ENCODE data around the gene SLC2A6. TPM values are rescaled to one million over a fixed set of nuclear protein-coding genes. Genes with fewer than 3 reads are reported as not detected.

The SLC2A6 gene
- total RNA-seq, 2 donors from 2014 or later = 4.6 to 8.8 TPM

DNA sequence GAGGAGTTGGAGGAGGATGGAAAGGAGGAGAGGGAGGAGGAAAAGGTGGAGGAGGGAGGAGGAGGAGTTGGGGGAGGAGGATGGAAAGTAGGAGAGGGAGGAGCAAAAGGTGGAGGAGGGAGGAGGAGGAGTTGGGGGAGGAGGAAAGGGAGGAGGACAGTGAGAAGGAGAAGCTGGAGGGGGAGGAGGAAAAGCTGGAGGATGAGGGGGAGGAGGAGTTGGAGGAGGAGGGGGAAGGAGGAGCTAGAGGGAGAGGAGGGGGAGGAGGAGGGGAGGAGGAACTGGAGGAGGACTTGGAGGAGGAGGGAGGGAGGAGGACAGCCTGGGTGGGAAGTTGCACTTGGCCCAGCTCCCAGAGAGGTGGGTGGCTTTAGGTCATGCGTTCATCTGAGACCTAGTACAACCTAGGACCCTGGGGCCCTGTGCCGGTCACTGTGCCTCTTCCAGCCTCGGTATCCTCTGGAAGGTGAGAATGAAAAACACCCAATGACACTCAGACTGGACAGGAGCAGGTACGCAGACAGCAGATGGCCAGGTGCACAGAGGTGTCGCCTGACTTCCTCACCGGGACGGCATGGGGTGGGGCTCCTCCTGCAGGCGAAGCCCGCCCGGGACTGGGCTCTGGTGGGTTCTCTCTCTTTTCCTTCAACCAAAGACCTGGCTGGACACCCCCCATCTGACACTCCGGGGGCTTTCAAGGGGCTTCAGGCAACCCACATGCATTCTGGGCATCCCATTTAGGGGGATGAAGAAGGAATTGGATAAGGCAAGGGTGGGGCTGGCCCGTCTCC lies 12.2 kb upstream of the SLC2A6 start:
- no peaks in the 10 kb centered on the region for H3K9me3 ChIP-seq
- H3K27ac ChIP-seq = no peak overlapping the region
- H3K36me3 ChIP-seq = no peaks in the 10 kb centered on the region
- H3K4me3 ChIP-seq = no peak overlapping the region
- peaks cover 4 to 21% of the 10 kb centered on the region in 2 donors for H3K4me1 ChIP-seq (ENCODE audit: control insufficient read depth in 1 of 2, low read depth in 2 of 2)
- H3K27me3 ChIP-seq (replicated peaks; ENCODE audit: insufficient read depth) = no peaks in the 10 kb centered on the region
- TF ChIP-seq, protein P1, sequence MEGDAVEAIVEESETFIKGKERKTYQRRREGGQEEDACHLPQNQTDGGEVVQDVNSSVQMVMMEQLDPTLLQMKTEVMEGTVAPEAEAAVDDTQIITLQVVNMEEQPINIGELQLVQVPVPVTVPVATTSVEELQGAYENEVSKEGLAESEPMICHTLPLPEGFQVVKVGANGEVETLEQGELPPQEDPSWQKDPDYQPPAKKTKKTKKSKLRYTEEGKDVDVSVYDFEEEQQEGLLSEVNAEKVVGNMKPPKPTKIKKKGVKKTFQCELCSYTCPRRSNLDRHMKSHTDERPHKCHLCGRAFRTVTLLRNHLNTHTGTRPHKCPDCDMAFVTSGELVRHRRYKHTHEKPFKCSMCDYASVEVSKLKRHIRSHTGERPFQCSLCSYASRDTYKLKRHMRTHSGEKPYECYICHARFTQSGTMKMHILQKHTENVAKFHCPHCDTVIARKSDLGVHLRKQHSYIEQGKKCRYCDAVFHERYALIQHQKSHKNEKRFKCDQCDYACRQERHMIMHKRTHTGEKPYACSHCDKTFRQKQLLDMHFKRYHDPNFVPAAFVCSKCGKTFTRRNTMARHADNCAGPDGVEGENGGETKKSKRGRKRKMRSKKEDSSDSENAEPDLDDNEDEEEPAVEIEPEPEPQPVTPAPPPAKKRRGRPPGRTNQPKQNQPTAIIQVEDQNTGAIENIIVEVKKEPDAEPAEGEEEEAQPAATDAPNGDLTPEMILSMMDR (IDR thresholded peaks at IDR 0.05) = no peak
- DNase-seq (ENCODE audit: low spot score) = no peak
- ATAC-seq (ENCODE audit: insufficient number of reproducible peaks, low FRiP score, low read depth) = no peak

DNA sequence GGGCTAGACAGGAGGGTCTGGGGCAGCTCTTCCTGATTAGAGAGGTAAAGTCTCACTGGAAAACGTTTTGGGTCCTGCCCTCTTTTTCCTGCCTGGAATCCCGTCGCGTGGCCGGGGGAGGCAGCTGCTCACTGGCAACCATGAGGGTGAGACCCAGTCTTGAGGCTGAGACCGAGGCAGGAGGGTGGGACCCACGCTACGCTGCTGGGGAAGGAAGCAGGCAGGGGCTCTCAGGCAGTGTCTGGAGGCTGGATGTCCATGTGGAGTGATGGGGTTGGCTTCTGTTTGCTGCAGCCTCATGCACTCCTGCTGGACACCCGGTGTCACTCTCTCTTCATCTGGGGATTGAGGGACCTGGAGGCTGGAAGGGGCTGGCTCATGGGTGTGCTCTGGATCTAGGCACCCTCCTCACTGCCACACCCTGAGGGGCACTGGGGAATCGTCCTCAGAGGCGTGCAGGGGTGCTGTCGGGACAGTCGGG lies 11.3 kb upstream of the SLC2A6 start:
- DNase-seq (ENCODE audit: low spot score) (no peak), ATAC-seq (ENCODE audit: insufficient number of reproducible peaks, low FRiP score, low read depth) (no peak)
- H3K9me3 ChIP-seq = no peaks in the 10 kb centered on the region
- H3K4me3 ChIP-seq = no peak overlapping the region
- H3K36me3 ChIP-seq = no peaks in the 10 kb centered on the region
- no peak overlapping the region for H3K27ac ChIP-seq
- H3K27me3 ChIP-seq (replicated peaks; ENCODE audit: insufficient read depth) = no peaks in the 10 kb centered on the region
- TF ChIP-seq, protein P1 (IDR thresholded peaks at IDR 0.05) = no peak
- H3K4me1 ChIP-seq (ENCODE audit: control insufficient read depth in 1 of 2, low read depth in 2 of 2) = peaks cover 4 to 21% of the 10 kb centered on the region in 2 donors

DNA sequence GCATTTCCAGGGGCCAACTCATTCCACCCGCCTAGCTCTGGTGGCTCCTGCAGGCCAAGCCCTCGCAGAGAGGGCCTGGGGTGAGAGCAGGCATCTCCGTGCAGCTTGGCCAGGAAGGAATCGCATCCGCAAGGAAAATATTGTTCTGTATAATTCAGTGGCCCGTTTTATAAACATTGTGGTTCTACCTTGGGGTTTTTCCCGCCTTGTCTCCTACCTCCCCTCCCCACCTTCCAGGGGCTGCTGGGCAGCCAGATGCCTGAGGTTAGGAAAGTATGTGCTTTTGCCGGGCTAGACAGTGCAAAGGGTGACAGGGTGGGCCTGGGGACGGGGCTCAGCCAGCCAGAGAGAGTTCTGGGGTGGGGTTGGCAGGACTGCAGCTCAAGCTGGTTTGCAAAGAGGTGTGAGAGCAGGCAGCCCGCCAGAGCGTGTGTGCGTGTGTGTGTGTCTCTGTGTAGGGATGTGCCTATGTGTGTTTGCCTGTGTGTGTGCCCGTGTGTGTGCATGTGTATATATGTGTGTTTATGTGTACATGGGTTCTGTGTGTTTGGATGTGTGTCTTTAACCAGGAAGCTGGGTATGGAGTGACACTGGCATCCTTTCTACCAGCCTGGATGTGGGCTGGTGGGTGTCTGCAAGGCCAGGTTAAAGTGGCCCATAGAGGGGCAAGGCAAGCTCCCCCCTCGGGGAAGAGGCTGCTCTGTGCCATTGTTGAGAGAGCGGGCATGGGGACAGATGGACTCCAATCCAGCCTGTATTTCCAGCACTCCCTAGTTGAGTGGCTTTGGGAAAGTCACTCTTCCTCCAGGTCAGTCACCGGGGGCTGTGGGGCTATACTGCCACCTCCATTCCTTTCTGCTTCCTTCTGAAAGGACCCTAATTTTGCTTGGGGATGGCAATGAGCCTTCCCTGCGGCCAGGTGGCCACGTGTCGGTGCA lies 10.6 kb upstream of the SLC2A6 start:
- no peak for DNase-seq (ENCODE audit: low spot score)
- TF ChIP-seq, protein P1 (IDR thresholded peaks at IDR 0.05) = no peak
- peaks cover 4 to 21% of the 10 kb centered on the region in 2 donors for H3K4me1 ChIP-seq (ENCODE audit: control insufficient read depth in 1 of 2, low read depth in 2 of 2)
- no peaks in the 10 kb centered on the region for H3K9me3 ChIP-seq
- no peak overlapping the region for H3K27ac ChIP-seq
- no peaks in the 10 kb centered on the region for H3K36me3 ChIP-seq
- ATAC-seq (ENCODE audit: insufficient number of reproducible peaks, low FRiP score, low read depth) = no peak
- no peak overlapping the region for H3K4me3 ChIP-seq
- H3K27me3 ChIP-seq (replicated peaks; ENCODE audit: insufficient read depth) = no peaks in the 10 kb centered on the region

DNA sequence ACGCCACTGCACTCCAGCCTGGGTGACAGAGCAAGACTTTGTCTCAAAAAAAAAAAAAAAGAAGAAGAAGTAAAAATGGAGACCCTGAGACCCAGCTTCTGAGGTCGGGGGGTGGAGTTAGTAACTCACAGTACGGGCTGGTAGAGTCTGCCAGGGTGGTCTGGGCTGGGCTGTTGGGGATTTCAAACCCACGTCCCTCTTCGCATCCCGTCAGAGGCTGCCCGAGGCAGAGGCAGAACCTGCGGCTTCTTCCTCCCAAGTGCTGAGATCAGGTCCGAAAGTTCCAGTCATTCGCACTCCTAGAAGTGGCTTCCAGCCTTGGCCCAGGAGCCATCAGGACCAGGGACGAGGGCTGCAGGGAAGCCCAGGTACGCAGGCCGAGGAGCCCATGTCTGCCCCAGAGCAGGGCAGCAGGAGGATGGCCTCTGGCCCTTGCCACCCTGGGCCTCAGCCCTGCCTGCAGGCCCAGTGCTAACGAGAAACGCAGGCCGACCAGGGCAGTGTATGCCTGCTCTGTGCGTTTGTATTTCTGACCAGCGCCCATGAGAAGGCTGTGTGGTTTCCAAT lies 9.9 kb upstream of the SLC2A6 start:
- Histone ChIP-seq H3K4me3 (no peak overlapping the region), H3K27me3 (replicated peaks; ENCODE audit: insufficient read depth) (no peaks in the 10 kb centered on the region), H3K36me3 (no peaks in the 10 kb centered on the region), H3K4me1 (ENCODE audit: control insufficient read depth in 1 of 2, low read depth in 2 of 2) (peaks cover 4 to 21% of the 10 kb centered on the region in 2 donors), H3K27ac (no peak overlapping the region), H3K9me3 (no peaks in the 10 kb centered on the region)
- DNase-seq (ENCODE audit: low spot score) = no peak
- no peak for ATAC-seq (ENCODE audit: insufficient number of reproducible peaks, low FRiP score, low read depth)
- TF ChIP-seq, protein P1 (IDR thresholded peaks at IDR 0.05) = no peak

DNA sequence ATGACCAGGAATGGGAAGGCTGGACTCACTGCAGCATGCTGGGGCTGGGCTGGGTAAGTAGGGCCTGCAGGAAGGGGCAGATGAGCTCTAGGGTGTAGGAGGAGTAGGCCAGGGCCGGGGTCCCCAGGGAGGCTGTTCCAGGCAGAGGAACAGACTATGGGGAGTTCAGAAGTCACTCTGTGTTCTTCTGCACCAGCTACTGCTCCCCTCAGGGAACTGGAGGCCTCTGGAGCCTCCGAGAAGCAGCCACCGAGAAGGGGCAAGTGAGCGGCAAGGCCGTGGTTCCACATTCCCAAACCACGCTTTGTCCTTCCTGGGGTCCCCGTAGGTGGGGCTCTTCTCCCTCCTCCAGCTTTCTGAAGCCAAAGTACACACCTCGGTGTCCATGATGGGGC lies 8.4 kb upstream of the SLC2A6 start:
- TF ChIP-seq, protein P1 (IDR thresholded peaks at IDR 0.05) = no peak
- Histone ChIP-seq H3K27me3 (replicated peaks; ENCODE audit: insufficient read depth) (no peaks in the 10 kb centered on the region), H3K9me3 (no peaks in the 10 kb centered on the region), H3K36me3 (no peaks in the 10 kb centered on the region), H3K4me3 (no peak overlapping the region), H3K4me1 (ENCODE audit: control insufficient read depth in 1 of 2, low read depth in 2 of 2) (peaks cover 4 to 13% of the 10 kb centered on the region in 2 donors), H3K27ac (no peak overlapping the region)
- DNase-seq (ENCODE audit: low spot score) (no peak), ATAC-seq (ENCODE audit: insufficient number of reproducible peaks, low FRiP score, low read depth) (no peak)

All from thoracic aorta (tissue), 2 donors.